Neural cell (in vitro differentiated cells): ENCODE data around the gene HOXA5.

Experiments used
- CTCF ChIP-seq: fragments of 450-650 bp; IDR thresholded peaks from 2 replicates; pipeline ENCODE4 v1.5.1; 2014; ENCODE audit warnings: antibody characterized with exemption, mild to moderate bottlenecking, moderate library complexity; ENCODE audit not compliant: poor library complexity, severe bottlenecking
- EP300 ChIP-seq: fragments of 450-650 bp; conservative IDR thresholded peaks from 2 replicates; pipeline ENCODE4 v1.6.1; 2014; ENCODE audit warnings: antibody characterized with exemption, mild to moderate bottlenecking, moderate library complexity; ENCODE audit not compliant: poor library complexity, severe bottlenecking
- EZH2 ChIP-seq: fragments of 200-600, 300-800 bp; shearing (Covaris generic), sonication (generic); IDR thresholded peaks from 2 replicates; pipeline ENCODE4 v1.6.1; 2014; ENCODE audit warnings: antibody characterized with exemption, low read length, borderline replicate concordance, mild to moderate bottlenecking; ENCODE audit not compliant: insufficient read depth, poor library complexity, severe bottlenecking
- POLR2AphosphoS5 ChIP-seq: IDR thresholded peaks from 2 replicates; pipeline ENCODE4 v1.6.1; 2012
- REST ChIP-seq: IDR thresholded peaks from 2 replicates; pipeline ENCODE4 v1.6.1; 2012; ENCODE audit warnings: borderline replicate concordance
- TAF1 ChIP-seq: IDR thresholded peaks from 2 replicates; pipeline ENCODE4 v1.6.1; 2012; ENCODE audit warnings: low read depth

- TF ChIP-seq CTCF (no peak), REST (no peak), POLR2AphosphoS5 (no peak), EZH2 (no peak), EP300 (no peak), TAF1 (no peak)
Measured at GRCh38 chr7:27163288-27164044, 20.0 kb upstream of the HOXA5 start.
